OCI-LY3 (cell line): ENCODE data around the gene PHLDB2.

Source experiments
- H2AFZ ChIP-seq: fragments of 200-600, 300-600 bp; shearing (Covaris generic); 2 replicates; pipeline ENCODE4 v1.6.0; 2014; ENCODE audit warnings: antibody characterized with exemption, low read depth, low read length
- H3K27ac ChIP-seq: fragments of 200-600, 300-600 bp; sonication (generic); 2 replicates; pipeline ENCODE4 v1.5.1; 2014; ENCODE audit warnings: mild to moderate bottlenecking, low read length, moderate library complexity, mixed read lengths
- H3K27me3 ChIP-seq: fragments of 200-600, 300-600 bp; sonication (generic); 2 replicates; pipeline ENCODE4 v1.6.1; 2014; ENCODE audit warnings: low read depth, low read length, mixed read lengths
- H3K36me3 ChIP-seq: fragments of 200-600, 300-600 bp; sonication (generic); replicated peaks from 2 replicates; pipeline ENCODE3; 2014; ENCODE audit warnings: low read depth, low read length, mixed read lengths
- H3K4me1 ChIP-seq: fragments of 300-600, 200-600 bp; sonication (generic); 2 replicates; pipeline ENCODE4 v1.6.1; 2014; ENCODE audit warnings: low read length, mixed read lengths
- H3K4me2 ChIP-seq: fragments of 200-600, 300-600 bp; sonication (generic); 2 replicates; pipeline ENCODE4 v1.6.1; 2014; ENCODE audit warnings: low read length, mixed read lengths
- H3K4me3 ChIP-seq: fragments of 300-600, 200-600 bp; sonication (generic); 2 replicates; pipeline ENCODE4 v1.5.1; 2014; ENCODE audit warnings: antibody characterized with exemption, mild to moderate bottlenecking, low read length, moderate library complexity
- H3K79me2 ChIP-seq: fragments of 300-600, 200-600 bp; shearing (Covaris generic); 2 replicates; pipeline ENCODE4 v1.6.1; 2014; ENCODE audit warnings: mild to moderate bottlenecking, low read length, mixed read lengths
- H3K9ac ChIP-seq: fragments of 300-600, 200-600 bp; shearing (Covaris generic); 2 replicates; pipeline ENCODE4 v1.6.0; 2014; ENCODE audit warnings: mild to moderate bottlenecking, low read length, moderate library complexity
- H3K9me3 ChIP-seq: fragments of 200-600, 300-600 bp; shearing (Covaris generic); 2 replicates; pipeline ENCODE4 v1.6.1; 2014; ENCODE audit warnings: low read length, mixed read lengths; ENCODE audit not compliant: insufficient read depth
- H4K20me1 ChIP-seq: fragments of 200-600, 300-600 bp; sonication (generic); 2 replicates; pipeline ENCODE4 v1.6.1; 2016; ENCODE audit warnings: low read length, mixed read lengths; ENCODE audit not compliant: insufficient read depth
- CTCF ChIP-seq: fragments of 200-600, 300-600 bp; sonication (generic); IDR thresholded peaks from 2 replicates; pipeline ENCODE4 v1.5.1; 2014; ENCODE audit warnings: antibody characterized with exemption, low read length, low read depth
- EZH2phosphoT487 ChIP-seq: fragments of 200-600 bp; shearing (Covaris generic); IDR thresholded peaks from 2 replicates; pipeline ENCODE4 v1.6.1; 2018; ENCODE audit warnings: antibody characterized with exemption, mixed run types, low read depth

The PHLDB2 gene

GRCh38 chr3:111852540-111852939 lies 6.5 kb upstream of the PHLDB2 start:
- no peak overlapping the region for H2AFZ ChIP-seq
- H3K36me3 ChIP-seq, result no peaks in the 10 kb centered on the region
- H3K9ac ChIP-seq, result no peak overlapping the region
- peaks cover 7% of the 10 kb centered on the region; the same call in 1 of the 2 replicates for H3K27me3 ChIP-seq
- peaks cover 8% of the 10 kb centered on the region for H3K4me1 ChIP-seq
- H3K4me2 ChIP-seq, result peak overlapping the region; percentile 13; the same call in 1 of the 2 replicates
- H3K79me2 ChIP-seq, result no peaks in the 10 kb centered on the region
- no peak for TF ChIP-seq EZH2phosphoT487
- no peak for TF ChIP-seq CTCF
- H3K9me3 ChIP-seq, result no peaks in the 10 kb centered on the region
- no peaks in the 10 kb centered on the region for H4K20me1 ChIP-seq
- H3K4me3 ChIP-seq, result no peak overlapping the region; the same call in 1 of the 2 replicates
- H3K27ac ChIP-seq, result no peak overlapping the region

GRCh38 chr3:111853068-111853467 lies 6.0 kb upstream of the PHLDB2 start:
- H3K27me3 ChIP-seq, result peaks cover 7% of the 10 kb centered on the region; the same call in 1 of the 2 replicates
- no peaks in the 10 kb centered on the region for H3K9me3 ChIP-seq
- H3K4me3 ChIP-seq, result no peak overlapping the region
- H3K9ac ChIP-seq, result no peak overlapping the region
- no peak overlapping the region for H3K4me2 ChIP-seq
- H3K27ac ChIP-seq, result no peak overlapping the region
- no peaks in the 10 kb centered on the region for H4K20me1 ChIP-seq
- H3K4me1 ChIP-seq, result peaks cover 8% of the 10 kb centered on the region
- TF ChIP-seq CTCF (no peak), EZH2phosphoT487 (no peak)
- H3K36me3 ChIP-seq, result no peaks in the 10 kb centered on the region
- no peak overlapping the region for H2AFZ ChIP-seq
- H3K79me2 ChIP-seq, result no peaks in the 10 kb centered on the region

- H3K9ac ChIP-seq, result no peak overlapping the region
- H3K4me2 ChIP-seq, result no peak overlapping the region
- no peaks in the 10 kb centered on the region for H3K79me2 ChIP-seq
- no peaks in the 10 kb centered on the region for H4K20me1 ChIP-seq
- H3K9me3 ChIP-seq, result no peaks in the 10 kb centered on the region
- peaks cover 13% of the 10 kb centered on the region for H3K27me3 ChIP-seq
- no peak overlapping the region for H2AFZ ChIP-seq
- no peaks in the 10 kb centered on the region for H3K36me3 ChIP-seq
- no peak overlapping the region for H3K27ac ChIP-seq
- H3K4me1 ChIP-seq, result peaks cover 14% of the 10 kb centered on the region
- H3K4me3 ChIP-seq, result no peak overlapping the region
- TF ChIP-seq CTCF (no peak), EZH2phosphoT487 (no peak)
Measured at GRCh38 chr3:111854990-111855389, 4.1 kb upstream of the PHLDB2 start.

GRCh38 chr3:111856501-111856900 lies 2.6 kb upstream of the PHLDB2 start:
- H3K79me2 ChIP-seq, result no peaks in the 10 kb centered on the region
- H3K4me2 ChIP-seq, result no peak overlapping the region
- no peaks in the 10 kb centered on the region for H3K9me3 ChIP-seq
- no peak overlapping the region for H3K4me3 ChIP-seq
- H3K27ac ChIP-seq, result no peak overlapping the region
- H3K27me3 ChIP-seq, result peaks cover 23% of the 10 kb centered on the region
- H3K9ac ChIP-seq, result no peak overlapping the region
- H3K36me3 ChIP-seq, result no peaks in the 10 kb centered on the region
- H3K4me1 ChIP-seq, result peaks cover 19% of the 10 kb centered on the region
- H2AFZ ChIP-seq, result no peak overlapping the region
- no peaks in the 10 kb centered on the region for H4K20me1 ChIP-seq
- TF ChIP-seq EZH2phosphoT487, result no peak
